Heart left ventricle (tissue), 13 donors: ENCODE results near the gene VPS26B.

Experiments
- POLR2A ChIP-seq, 2 donors: fragments of 450-650 bp; IDR thresholded peaks; one replicate each; pipeline ENCODE4 v1.6.1; 2017; ENCODE audit warnings: antibody characterized with exemption in 2 of 2, mild to moderate bottlenecking in 2 of 2, moderate library complexity in 2 of 2
- TF ChIP-seq, protein P1 (sequence below), 12 donors: fragments of 200-600 bp; sonication (generic) in 4 of 12; IDR thresholded peaks; one replicate each; pipeline versions ENCODE4 v1.5.0 to v1.8.0; 2018 to 2022; ENCODE audit warnings: antibody characterized with exemption in 12 of 12, mild to moderate bottlenecking in 5 of 12
- donor health status: ischemic (EF 13 %, LVEDD 7.1; RV severe dilation, severe dysfunction).
- donor health status: DM: no; HTN: yes; CAD: no.
- donor health status: DM: no; HTN: no; CAD: no.
- donor health status: ischemic (EF 25% LVEDD 6.9; RV normal size, moderate dysfunction).
- donor health status: ischemic (EF 25% LVEDD 5.7; RV mildly dilated, moderate dysfunction).
- donor health status: ischemic (EF 35%, LVEDD 5.7; RV mildly dilated, moderate dysfunction).
- donor health status: nonischemic (EF 11% LVEDD 7.7; RV severe dilation, severe dysfunction).
- donor health status: DM: yes; HTN: yes; CAD: no.
- donor health status: PGD.
- donor health status: ischemic (EF 29% LVEDD 5.4; RV normal size, mild dysfunction).
- donor health status: nonischemic (EF 23%, LVEDD 6.1; RV moderate dilation, normal function).

DNA sequence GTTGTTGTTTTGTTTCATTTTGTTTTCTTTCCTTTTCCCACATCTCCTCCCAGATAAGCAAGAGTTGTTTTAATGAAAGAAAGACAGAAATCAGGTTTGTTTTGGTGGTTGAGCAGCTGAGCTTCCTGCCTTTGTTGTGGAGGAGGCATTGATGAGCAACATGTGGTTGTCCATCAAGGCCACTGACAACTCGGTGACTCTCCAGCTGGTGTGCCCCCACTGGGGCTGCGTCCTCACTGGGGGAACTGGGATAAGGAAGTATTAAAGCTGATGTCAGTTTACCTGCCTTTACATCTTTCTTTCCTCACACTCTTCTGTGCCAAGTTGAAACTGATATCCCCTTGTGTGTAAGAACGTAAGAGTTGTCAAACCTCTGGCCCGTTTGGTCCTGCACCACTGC, 5.9 kb downstream of the VPS26B start:
- TF ChIP-seq, protein P1, sequence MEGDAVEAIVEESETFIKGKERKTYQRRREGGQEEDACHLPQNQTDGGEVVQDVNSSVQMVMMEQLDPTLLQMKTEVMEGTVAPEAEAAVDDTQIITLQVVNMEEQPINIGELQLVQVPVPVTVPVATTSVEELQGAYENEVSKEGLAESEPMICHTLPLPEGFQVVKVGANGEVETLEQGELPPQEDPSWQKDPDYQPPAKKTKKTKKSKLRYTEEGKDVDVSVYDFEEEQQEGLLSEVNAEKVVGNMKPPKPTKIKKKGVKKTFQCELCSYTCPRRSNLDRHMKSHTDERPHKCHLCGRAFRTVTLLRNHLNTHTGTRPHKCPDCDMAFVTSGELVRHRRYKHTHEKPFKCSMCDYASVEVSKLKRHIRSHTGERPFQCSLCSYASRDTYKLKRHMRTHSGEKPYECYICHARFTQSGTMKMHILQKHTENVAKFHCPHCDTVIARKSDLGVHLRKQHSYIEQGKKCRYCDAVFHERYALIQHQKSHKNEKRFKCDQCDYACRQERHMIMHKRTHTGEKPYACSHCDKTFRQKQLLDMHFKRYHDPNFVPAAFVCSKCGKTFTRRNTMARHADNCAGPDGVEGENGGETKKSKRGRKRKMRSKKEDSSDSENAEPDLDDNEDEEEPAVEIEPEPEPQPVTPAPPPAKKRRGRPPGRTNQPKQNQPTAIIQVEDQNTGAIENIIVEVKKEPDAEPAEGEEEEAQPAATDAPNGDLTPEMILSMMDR (IDR thresholded peaks at IDR 0.05), result no peak
- no peak for TF ChIP-seq POLR2A (IDR thresholded peaks at IDR 0.05)
